ENCODE measurements around the gene UGT2B10.

UGT2B10 gene

DNA sequence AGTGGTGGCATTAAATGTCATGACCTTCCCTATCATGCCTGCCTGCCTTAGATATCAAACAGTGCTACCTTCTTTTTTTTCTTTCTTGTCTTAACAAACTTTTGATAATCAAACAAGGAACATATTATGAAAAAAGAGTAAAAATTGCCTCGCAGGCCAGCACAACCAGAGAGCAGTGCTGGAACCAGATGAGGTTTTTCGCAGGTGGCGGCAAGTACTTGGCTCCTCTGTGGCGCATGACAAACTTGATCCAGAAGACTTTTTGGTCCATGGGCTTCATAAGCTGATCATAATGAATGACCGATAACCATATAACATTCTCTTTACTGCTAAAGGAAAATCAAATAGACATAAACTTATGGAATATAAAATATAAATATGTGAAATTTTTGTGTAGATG is 61.8 kb downstream of the UGT2B10 start:
- H3K36me3 ChIP-seq, result no peaks in the 10 kb centered on the region
- no peak for DNase-seq
- H3K9me3 ChIP-seq, result no peaks in the 10 kb centered on the region
- no peak overlapping the region for H3K4me3 ChIP-seq (ENCODE audit: low read depth, low read length)
- TF ChIP-seq, protein P1, sequence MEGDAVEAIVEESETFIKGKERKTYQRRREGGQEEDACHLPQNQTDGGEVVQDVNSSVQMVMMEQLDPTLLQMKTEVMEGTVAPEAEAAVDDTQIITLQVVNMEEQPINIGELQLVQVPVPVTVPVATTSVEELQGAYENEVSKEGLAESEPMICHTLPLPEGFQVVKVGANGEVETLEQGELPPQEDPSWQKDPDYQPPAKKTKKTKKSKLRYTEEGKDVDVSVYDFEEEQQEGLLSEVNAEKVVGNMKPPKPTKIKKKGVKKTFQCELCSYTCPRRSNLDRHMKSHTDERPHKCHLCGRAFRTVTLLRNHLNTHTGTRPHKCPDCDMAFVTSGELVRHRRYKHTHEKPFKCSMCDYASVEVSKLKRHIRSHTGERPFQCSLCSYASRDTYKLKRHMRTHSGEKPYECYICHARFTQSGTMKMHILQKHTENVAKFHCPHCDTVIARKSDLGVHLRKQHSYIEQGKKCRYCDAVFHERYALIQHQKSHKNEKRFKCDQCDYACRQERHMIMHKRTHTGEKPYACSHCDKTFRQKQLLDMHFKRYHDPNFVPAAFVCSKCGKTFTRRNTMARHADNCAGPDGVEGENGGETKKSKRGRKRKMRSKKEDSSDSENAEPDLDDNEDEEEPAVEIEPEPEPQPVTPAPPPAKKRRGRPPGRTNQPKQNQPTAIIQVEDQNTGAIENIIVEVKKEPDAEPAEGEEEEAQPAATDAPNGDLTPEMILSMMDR (IDR thresholded peaks at IDR 0.05; ENCODE audit: low read depth, low read length), result no peak
- H3K27me3 ChIP-seq, result no peaks in the 10 kb centered on the region
- H3K4me1 ChIP-seq, result no peaks in the 10 kb centered on the region

DNA sequence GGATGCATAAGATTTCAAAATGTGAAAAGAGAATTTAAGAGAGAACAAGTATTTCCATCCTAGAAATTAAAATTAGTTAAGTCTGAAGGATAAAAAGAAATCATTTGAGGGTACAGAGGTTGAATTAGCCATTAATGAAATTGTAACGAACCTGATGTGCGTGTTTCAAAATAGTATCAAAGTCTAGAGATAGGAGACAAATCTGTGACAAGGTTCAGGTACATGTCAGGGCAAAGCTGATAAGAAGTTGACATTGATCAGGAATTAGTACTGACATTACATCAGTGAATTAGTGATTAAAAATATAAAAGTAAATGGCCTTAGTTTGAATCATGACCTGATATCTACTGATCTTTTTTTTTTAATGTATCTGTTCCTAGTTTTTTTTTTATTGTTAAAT is 62.3 kb downstream of the UGT2B10 start:
- no peak for DNase-seq
- TF ChIP-seq, protein P1 (IDR thresholded peaks at IDR 0.05; ENCODE audit: low read depth, low read length), result no peak
- no peaks in the 10 kb centered on the region for H3K9me3 ChIP-seq
- no peaks in the 10 kb centered on the region for H3K36me3 ChIP-seq
- H3K27me3 ChIP-seq, result no peaks in the 10 kb centered on the region
- H3K4me3 ChIP-seq (ENCODE audit: low read depth, low read length), result no peak overlapping the region
- H3K4me1 ChIP-seq, result no peaks in the 10 kb centered on the region

All from BE2C (cell line).